Vagina (tissue), 2 donors: ENCODE results near the gene SPECC1. TPM values are rescaled to one million over a fixed set of nuclear protein-coding genes. Genes with fewer than 3 reads are reported as not detected.

Experiments used
- DNase-seq, 2 donors: peaks; one replicate each; pipeline ENCODE4 v3.0.0-alpha.2; 2017; ENCODE audit errors: extremely low spot score in 2 of 2
- H3K27ac ChIP-seq: fragments of 200-600 bp; sonication (generic); one replicate; pipeline ENCODE4 v1.5.1; 2019
- H3K27me3 ChIP-seq: fragments of 200-600 bp; sonication (generic); one replicate; pipeline ENCODE4 v1.5.1; 2019
- H3K36me3 ChIP-seq, 2 donors: fragments of 200-600 bp; sonication (generic); one replicate each; pipeline ENCODE4 v1.5.1; 2017 to 2019
- H3K4me1 ChIP-seq: fragments of 200-600 bp; sonication (generic); one replicate; pipeline ENCODE4 v1.5.1; 2019
- H3K4me3 ChIP-seq, 2 donors: fragments of 200-600 bp; sonication (generic); 1 replicate in 1 of 2; 2 replicates in 1 of 2; pipeline ENCODE4 v1.5.1; 2016 to 2019
- H3K9me3 ChIP-seq: fragments of 200-600 bp; sonication (generic); one replicate; pipeline ENCODE4 v1.5.1; 2019
- POLR2A ChIP-seq, 2 donors: fragments of 450-650 bp; IDR thresholded peaks; one replicate each; pipeline ENCODE4 v1.6.1; 2017; ENCODE audit warnings: antibody characterized with exemption in 2 of 2, mild to moderate bottlenecking in 2 of 2, moderate library complexity in 2 of 2
- POLR2AphosphoS5 ChIP-seq, 2 donors: sonication (generic); formaldehyde crosslinking; IDR thresholded peaks; one replicate each; pipeline ENCODE4 v1.9.0; 2017; ENCODE audit warnings: antibody characterized with exemption in 2 of 2, mild to moderate bottlenecking in 2 of 2, low read depth in 1 of 2; ENCODE audit not compliant: insufficient read depth in 1 of 2
- intact Hi-C: fragments of 100-400 bp; cut with DNase I; formaldehyde crosslinking; loops from one replicate; pipeline ENCODE4 v1.15.1; 2023
- total RNA-seq: library from RNA; depleted of rRNA; stranded (reverse); fragments of >200 nt; gene quantifications from one replicate; pipeline ENCODE4 v1.2.3, GENCODE V29; 2016
- TF ChIP-seq, protein P1 (sequence below), 3 experiments: fragments of 450-650 bp in 2 of 3; fragments of 200-600 bp in 1 of 3; sonication (generic) in 1 of 3; IDR thresholded peaks; one replicate each; pipeline ENCODE4 v1.5.1; 2017 to 2019; ENCODE audit warnings: antibody characterized with exemption in 3 of 3, mild to moderate bottlenecking in 2 of 3, moderate library complexity in 2 of 3

Gene SPECC1
- total RNA-seq, 1 donor from 2014 or later, result 25.3 TPM

DNA sequence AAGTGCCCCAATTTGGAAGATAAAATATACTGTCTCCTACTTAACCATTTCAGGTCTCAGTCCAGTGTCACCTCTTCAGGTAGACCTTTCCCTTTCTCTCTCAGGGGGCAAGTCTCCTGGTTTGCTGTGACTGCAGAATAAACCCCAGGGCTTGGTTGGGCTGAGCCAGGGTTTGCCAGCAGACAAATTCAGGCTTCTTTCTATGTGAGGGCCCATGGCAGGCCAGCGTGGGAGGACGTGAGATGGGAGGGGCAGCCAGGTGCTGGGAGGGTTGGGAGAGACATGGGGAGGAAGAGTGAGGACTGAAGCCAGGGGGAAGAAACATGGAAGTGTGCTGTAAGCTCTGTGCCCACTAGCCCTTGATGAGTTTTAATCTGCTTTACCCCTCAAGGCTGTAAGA lies 163.2 kb downstream of the SPECC1 start:
- no peak for DNase-seq
- Histone ChIP-seq H3K4me1 (no peaks in the 10 kb centered on the region), H3K4me3 (no peak overlapping the region), H3K27ac (no peak overlapping the region), H3K9me3 (no peaks in the 10 kb centered on the region), H3K36me3 (no peaks in the 10 kb centered on the region), H3K27me3 (no peaks in the 10 kb centered on the region)
- intact Hi-C loops, result no loop called here
- no peak for TF ChIP-seq POLR2A (IDR thresholded peaks at IDR 0.05)
- TF ChIP-seq, protein P1, sequence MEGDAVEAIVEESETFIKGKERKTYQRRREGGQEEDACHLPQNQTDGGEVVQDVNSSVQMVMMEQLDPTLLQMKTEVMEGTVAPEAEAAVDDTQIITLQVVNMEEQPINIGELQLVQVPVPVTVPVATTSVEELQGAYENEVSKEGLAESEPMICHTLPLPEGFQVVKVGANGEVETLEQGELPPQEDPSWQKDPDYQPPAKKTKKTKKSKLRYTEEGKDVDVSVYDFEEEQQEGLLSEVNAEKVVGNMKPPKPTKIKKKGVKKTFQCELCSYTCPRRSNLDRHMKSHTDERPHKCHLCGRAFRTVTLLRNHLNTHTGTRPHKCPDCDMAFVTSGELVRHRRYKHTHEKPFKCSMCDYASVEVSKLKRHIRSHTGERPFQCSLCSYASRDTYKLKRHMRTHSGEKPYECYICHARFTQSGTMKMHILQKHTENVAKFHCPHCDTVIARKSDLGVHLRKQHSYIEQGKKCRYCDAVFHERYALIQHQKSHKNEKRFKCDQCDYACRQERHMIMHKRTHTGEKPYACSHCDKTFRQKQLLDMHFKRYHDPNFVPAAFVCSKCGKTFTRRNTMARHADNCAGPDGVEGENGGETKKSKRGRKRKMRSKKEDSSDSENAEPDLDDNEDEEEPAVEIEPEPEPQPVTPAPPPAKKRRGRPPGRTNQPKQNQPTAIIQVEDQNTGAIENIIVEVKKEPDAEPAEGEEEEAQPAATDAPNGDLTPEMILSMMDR (IDR thresholded peaks at IDR 0.05), result no peak
- no peak for TF ChIP-seq POLR2AphosphoS5 (IDR thresholded peaks at IDR 0.05; ENCODE audit: insufficient read depth in 1 of 2, low read depth in 1 of 2)

DNA sequence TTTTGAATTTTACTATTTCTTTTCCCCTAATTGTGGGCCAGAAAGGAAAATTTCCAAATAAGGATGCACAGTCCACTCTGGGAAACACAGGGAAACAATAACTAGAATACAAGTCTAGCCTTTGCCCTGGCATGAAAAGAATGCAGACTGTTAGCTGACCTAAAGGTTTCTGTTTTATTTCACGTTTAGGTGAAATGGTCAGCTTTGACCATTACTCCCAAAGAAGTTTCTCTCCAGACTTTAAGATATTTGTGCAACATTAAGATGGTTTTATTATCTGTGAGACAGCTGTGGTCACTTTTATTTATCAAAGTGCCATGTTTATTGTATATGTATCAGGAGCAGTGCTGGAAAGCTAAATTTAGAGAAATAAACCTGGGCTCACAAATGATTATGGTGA lies 163.9 kb downstream of the SPECC1 start:
- no peak overlapping the region for H3K27ac ChIP-seq
- no peak overlapping the region for H3K4me3 ChIP-seq
- H3K36me3 ChIP-seq, result no peaks in the 10 kb centered on the region
- TF ChIP-seq, protein P1 (IDR thresholded peaks at IDR 0.05), result no peak
- TF ChIP-seq POLR2AphosphoS5 (IDR thresholded peaks at IDR 0.05; ENCODE audit: insufficient read depth in 1 of 2, low read depth in 1 of 2) (no peak), POLR2A (IDR thresholded peaks at IDR 0.05) (no peak)
- no peaks in the 10 kb centered on the region for H3K9me3 ChIP-seq
- DNase-seq, result no peak
- intact Hi-C loops, result no loop called here
- no peaks in the 10 kb centered on the region for H3K27me3 ChIP-seq
- H3K4me1 ChIP-seq, result no peaks in the 10 kb centered on the region

DNA sequence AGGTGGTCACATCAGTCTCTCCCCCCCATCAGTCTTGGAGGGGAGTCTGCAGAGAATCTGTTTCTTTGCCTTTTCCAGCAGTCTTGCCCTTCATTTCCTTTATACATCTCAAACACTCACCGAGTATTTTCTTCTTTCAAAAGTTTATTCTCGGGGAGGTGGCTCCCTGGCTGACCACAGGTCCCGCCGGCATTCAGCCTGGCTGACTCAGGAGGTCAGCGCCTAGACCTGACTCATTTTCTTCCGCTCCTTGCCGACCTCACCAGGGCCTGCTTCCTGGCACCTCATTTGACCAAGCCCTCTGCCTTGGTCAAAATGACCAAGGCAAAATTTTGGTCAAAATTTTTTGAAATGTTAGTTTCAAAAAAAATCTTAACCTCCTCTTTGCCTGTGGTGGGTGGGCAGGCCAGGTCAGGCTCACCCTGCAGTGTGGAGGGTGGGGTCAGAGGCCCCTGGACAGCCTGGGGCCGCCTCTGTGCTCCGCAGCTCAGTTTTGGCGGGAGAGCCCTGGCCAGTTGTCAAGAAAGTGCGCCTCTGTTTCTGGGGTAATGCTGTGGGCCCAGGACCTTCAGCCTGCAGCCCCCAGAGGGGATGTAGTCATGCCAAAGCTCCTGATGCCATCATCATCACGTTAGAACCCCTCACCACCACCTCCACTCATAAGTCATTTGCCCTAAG lies 165.6 kb downstream of the SPECC1 start:
- Histone ChIP-seq H3K4me3 (no peak overlapping the region), H3K27me3 (no peaks in the 10 kb centered on the region), H3K36me3 (no peaks in the 10 kb centered on the region), H3K4me1 (no peaks in the 10 kb centered on the region), H3K9me3 (no peaks in the 10 kb centered on the region), H3K27ac (no peak overlapping the region)
- DNase-seq, result no peak
- intact Hi-C loops, result no loop called here
- TF ChIP-seq, protein P1 (IDR thresholded peaks at IDR 0.05), result no peak
- TF ChIP-seq POLR2A (IDR thresholded peaks at IDR 0.05), result no peak
- TF ChIP-seq POLR2AphosphoS5 (IDR thresholded peaks at IDR 0.05; ENCODE audit: insufficient read depth in 1 of 2, low read depth in 1 of 2), result no peak

DNA sequence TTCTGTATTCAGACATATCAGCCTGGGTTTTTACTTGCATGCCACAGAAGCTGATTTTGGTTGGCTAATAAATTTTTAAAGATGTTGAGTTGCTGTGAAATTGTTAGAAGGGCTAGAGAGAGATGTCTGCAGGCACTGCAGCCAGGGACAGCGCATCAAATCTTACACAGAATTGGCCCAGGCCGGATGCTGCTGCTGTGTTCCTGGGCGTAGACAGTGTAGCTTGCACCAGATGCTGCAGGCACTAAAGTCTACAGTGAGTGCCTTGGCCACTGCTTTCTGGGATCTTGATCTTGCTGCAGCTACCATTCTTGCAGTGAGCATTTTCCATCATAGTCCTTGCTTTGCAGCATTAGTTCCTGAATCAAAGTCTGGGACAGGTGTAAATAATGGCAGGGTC lies 169.9 kb downstream of the SPECC1 start:
- no peak for DNase-seq
- Histone ChIP-seq H3K4me1 (no peaks in the 10 kb centered on the region), H3K4me3 (no peak overlapping the region), H3K36me3 (no peaks in the 10 kb centered on the region), H3K27ac (no peak overlapping the region), H3K9me3 (no peaks in the 10 kb centered on the region), H3K27me3 (no peaks in the 10 kb centered on the region)
- intact Hi-C loops, result no loop called here
- TF ChIP-seq POLR2A (IDR thresholded peaks at IDR 0.05) (no peak), POLR2AphosphoS5 (IDR thresholded peaks at IDR 0.05; ENCODE audit: insufficient read depth in 1 of 2, low read depth in 1 of 2) (no peak)
- TF ChIP-seq, protein P1 (IDR thresholded peaks at IDR 0.05), result no peak

DNA sequence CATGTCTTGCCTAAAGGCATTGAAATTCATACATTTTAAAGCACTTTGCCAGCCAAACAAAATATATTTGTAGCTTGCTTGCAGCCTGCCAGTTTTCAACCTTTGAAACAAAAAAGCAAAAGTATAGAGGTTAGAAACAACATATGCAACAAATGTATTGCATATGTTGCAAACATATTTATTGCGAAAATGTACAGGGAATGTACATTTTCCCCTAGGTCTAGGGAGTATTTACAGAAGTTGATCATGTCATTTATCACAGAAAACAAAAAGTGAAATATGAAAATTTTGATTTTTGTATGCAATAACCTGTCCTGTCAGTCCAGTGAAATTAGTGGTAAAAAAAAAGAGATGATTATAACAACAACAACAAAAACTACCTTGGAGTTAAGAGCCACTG lies 171.5 kb downstream of the SPECC1 start:
- Histone ChIP-seq H3K9me3 (no peaks in the 10 kb centered on the region), H3K27ac (no peak overlapping the region), H3K4me1 (no peaks in the 10 kb centered on the region), H3K36me3 (no peaks in the 10 kb centered on the region), H3K4me3 (no peak overlapping the region), H3K27me3 (no peaks in the 10 kb centered on the region)
- TF ChIP-seq POLR2A (IDR thresholded peaks at IDR 0.05) (no peak), POLR2AphosphoS5 (IDR thresholded peaks at IDR 0.05; ENCODE audit: insufficient read depth in 1 of 2, low read depth in 1 of 2) (no peak)
- TF ChIP-seq, protein P1 (IDR thresholded peaks at IDR 0.05), result no peak
- intact Hi-C loops, result no loop called here
- no peak for DNase-seq
